ENCODE data around the gene SH2B2.
"Not testable (repeated sequence)": the region's sequence is repeated elsewhere in the genome, so short reads cannot be mapped to it uniquely, and the experiment has no call there.

The SH2B2 gene

DNA sequence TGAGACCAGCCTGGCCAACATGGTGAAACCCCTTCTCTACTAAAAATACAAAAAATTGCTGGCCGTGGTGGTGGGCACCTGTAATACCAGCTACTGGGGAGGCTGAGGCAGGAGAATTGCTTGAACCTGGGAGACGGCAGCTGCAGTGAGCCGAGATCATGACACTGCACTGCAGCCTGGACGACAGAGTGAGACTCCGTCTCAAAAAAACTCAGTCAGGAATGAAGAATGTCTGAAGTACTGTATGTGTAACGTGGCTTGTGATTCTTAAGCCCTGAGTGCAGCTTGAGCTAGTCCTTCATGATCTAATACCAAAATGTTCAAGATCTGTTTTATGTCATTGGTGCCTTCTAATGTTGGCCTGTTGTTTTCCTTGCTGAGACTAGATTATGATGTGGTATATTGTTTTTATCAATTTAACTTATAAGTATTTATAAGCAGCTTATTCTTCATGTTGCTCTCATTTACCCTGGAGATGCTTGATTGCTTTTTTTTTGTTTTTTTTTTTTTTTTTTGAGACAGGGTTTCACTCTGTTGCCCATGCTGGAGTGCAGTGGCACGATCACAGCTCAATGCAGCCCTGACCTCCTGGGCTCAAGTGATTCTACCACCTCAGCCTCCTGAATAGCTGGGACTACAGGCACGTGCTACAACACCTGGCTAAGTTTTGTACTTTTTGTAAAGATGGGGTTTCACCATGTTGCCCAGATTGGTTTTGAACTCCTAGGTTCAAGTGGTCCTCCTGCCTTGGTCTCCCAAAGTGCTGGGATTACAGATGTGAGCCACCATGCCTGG, 44.2 kb downstream of the SH2B2 start:
- DNase-seq, result not testable (repeated sequence)

DNA sequence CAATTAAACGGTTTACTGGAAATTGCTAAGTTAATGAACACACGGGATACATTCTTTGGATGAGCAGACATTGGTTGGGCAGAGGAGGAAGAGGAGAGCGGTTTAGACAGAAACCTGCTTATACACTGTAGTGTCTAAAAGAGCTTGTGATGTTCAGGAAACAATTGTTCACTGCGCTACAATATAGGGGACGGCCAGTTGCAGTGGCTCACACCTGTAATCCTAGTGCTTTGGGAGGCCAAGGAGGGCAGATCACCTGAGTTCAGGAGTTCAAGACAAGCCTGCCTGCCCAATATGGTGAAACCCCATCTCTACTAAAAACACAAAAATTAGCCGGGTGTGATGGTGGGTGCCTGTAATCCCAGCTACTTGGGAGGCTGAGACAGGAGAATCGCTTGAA, 48.9 kb downstream of the SH2B2 start:
- not testable (repeated sequence) for DNase-seq

DNA sequence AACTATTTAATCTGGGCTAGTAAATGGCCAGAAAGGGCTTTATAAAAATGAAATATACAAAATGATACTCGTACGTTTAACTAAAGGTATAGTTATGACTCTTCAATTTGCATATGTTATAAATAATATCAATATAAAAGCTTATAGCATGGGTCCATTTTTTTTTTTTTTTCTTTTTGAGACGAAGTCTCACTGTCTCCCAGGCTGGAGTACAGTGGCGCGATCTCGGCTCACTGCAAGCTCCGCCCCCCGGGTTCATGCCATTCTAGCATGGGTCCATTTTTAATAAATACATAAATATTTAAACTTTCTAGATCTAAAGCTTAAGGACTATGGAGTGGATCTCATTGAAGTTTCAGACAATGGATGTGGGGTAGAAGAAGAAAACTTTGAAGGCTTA, 50.3 kb downstream of the SH2B2 start:
- DNase-seq, result not testable (repeated sequence)

DNA sequence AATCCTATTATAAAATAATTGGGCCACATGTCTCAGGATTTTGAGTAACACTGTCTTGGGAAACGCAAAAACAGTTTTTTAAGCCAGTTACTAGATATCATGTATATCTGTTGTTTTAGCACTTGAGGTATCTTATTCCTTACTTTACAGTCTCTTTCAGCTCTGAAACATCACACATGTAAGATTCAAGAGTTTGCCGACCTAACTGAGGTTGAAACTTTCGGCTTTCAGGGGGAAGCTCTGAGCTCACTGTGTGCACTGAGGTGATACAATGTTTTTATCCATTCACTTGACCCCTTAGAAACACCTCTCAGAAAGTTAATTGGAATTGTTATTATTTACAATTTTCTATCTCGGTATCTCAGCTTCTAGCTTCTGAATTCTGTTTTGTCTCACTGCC, 50.8 kb downstream of the SH2B2 start:
- not testable (repeated sequence) for DNase-seq

DNA sequence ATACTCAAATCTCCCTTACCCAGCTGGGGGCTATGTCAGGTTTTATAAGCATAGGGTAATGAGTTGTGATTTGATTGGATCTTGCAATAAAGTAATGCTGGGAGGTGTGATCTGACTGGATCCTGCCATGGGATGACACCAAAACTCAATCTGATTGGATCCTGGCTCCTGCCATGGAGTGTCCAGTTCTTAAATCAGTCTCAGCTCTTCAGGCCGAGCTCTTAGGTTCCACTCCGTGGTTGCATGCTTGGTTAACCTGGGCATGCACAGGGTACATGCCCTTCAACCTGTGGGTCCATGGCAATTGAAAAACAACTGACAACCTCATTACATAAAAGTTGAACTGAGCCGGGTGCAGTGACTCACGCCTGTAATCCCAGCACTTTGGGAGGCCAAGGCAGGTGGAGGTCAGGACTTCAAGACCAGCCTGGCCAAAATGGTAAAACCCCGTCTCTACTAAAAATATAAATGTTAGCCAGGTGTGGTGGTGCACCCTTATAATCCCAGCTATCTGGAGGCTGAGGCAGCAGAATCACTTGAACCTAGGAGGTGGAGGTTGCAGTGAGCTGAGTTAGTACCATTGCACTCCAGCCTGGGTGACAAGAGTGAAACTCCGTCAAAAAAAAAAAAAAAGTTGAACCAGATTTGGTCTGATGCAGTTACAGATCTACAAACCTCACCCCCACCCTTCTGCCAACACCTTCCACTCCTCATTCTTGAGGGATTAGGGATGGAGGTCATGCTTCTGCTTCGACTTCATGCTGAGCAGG, 54.1 kb downstream of the SH2B2 start:
- not testable (repeated sequence) for DNase-seq

DNA sequence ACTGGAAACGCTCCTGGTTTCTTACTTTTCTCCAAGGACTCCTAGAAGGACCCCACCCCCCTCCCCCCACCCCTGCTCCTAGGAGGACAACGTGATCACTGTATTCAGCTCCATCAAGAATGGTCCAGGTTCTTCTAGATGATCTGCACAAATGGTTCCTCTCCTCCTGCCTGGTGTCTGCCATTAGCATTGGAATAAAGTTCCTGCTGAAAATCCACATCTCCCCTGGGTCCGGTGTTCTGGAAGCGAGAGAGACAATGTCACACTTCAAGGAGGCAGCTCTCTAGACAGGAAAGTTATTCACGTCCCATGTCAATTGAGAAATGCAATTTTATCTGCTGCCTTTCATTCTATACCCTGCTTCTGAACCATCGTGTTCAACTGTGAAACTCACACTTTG, 60.3 kb downstream of the SH2B2 start:
- not testable (repeated sequence) for DNase-seq

DNA sequence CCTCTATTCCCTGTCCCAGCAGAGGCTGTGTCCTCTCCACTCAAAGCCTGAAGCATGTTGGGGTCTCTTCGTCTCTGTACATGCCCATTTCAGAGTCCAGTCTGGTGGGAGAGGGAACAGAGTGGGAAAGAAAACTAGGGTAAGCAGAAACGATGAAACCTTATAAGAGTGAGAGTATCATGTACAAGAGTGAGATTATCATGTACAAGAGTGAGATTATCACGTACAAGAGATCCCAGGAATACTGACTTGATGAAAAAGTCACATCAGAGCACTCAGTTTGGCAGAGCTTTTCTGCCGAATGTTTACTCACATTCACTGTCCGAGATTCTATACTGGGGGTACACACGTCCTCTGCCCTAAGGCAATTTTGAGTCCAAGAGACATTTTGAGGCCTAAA, 69.7 kb downstream of the SH2B2 start, which contains the start of gene SPDYE6:
TSS of gene SPDYE6 (minus strand) at position 101 of the 400 bp plus-strand sequence. CDS start 421 bp downstream, outside the sequence.
- DNase-seq, result not testable (repeated sequence)

DNA sequence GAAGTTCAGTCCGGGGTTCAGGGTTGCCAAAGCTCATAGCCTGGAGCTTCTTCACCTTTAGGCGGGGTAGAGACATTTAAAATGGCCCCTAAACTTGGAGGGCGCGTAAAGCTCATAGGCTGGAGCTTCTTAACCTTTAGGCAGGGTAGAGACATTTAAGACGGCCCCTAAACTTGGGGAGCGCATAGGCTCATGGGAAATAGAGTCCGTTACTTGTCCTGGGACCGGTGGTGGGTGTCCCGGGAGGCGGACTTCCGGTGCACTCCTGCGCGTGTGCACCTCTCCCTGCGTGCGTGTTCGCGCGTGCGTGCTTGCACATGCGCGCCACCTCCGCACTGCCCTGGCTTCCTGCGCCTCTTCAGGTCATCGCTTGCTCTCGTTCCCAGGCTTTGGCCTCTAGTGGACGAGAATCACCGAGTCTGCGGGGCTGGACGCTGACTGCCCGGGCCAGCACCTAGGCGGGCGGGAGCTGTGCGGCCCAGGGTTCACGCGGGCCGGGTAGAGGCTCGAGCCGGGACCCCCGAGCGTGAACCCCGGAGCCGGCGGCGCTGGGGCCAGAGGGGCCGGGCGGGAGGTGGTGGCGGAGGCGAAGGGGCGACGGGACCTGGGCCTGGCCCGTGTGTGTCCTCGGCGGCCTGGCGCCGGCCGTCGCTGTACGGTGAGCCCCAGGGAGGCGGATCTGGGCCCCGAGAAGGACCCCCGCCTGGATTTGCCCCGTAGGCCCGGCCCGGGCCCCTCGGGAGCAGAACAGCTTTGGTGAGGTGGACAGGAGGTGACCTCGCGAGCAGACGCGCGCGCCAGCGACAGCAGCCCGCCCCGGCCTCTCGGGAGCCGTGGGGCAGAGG, 77.1 kb downstream of the SH2B2 start:
- DNase-seq, result peak; percentile 79

DNA sequence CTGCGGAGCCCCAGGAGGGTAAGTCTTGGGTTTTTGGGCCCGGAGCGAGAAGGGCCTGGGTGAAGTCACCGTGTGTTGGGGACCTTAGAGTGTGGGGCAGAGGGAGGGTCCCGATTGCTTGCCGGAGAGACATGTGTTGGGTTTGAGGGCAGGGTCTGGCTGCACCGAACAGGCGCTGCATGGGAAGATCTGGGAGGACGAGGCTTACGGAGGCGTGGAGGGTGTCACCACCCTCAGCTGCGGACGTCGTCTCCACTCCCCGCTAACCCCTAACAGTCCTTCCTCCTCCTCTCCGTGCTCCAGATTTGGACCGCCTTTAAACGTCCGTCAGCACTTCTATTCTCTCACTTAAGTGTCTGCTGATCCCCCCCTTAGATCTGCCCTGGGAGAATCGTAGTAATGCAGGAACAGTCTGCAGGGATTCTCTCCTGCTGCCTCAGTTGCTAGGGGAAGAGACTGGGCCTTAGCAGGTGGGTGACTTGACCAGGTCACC, 77.8 kb downstream of the SH2B2 start:
- peak; percentile 31 for DNase-seq

DNA sequence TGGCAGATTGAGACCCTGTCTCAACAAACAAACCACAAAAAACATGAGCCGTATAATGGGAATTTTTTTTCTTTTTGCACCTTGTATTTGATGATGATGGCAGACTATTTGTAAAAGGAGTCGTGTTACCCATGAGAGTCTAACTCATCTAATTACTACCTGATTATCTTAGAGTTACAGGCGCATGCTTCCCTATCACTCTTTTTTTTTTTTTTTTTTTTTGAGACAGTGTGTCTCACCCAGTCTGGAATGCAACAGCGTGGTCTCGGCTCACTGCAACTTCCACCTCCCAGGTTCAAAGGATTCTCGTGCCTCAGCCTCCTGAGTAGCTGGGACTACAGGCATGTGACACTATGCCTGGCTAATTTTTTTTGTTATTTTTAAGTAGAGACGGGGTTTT, 78.7 kb downstream of the SH2B2 start:
- DNase-seq, result not testable (repeated sequence)

DNA sequence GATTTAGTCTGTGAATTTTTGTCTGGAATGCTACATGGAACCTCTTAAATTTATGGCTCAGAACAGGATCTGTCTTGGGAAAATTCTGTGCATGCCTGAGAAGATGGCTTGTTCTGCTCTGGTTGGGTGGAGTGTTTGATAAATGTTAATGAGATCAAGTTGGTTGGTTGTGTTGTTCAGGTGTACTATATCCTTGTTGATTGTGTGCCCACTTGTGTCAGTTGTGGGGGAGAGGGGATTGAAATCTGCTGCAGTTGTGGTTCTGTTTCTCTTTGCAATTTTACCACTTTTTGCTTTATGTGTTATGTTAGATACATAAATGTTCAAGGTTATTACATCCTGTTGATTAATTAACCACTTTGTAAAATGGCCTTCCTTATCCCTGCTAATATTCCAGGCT, 83.4 kb downstream of the SH2B2 start:
- not testable (repeated sequence) for DNase-seq

Measured in right kidney (tissue), 1 donor.